Colonic mucosa (tissue), 4 donors: ENCODE results near the gene XK. TPM values are rescaled to one million over a fixed set of nuclear protein-coding genes. Genes with fewer than 3 reads are reported as not detected.
"Not testable (repeated sequence)": the region's sequence is repeated elsewhere in the genome, so short reads cannot be mapped to it uniquely, and the experiment has no call there.

Experiments
- DNase-seq: peaks from one replicate; pipeline ENCODE4 v3.0.0-alpha.2; 2020
- H3K27ac ChIP-seq: fragments of 200-600 bp; one replicate; pipeline ENCODE4 v1.8.0; 2021
- H3K27me3 ChIP-seq: fragments of 200-600 bp; one replicate; pipeline ENCODE4 v1.8.0; 2021
- H3K36me3 ChIP-seq: fragments of 200-600 bp; one replicate; pipeline ENCODE4 v1.8.0; 2021
- H3K4me1 ChIP-seq: fragments of 200-600 bp; one replicate; pipeline ENCODE4 v1.8.0; 2021; ENCODE audit warnings: mild to moderate bottlenecking
- H3K4me3 ChIP-seq: fragments of 200-600 bp; one replicate; pipeline ENCODE4 v1.8.0; 2021
- H3K9ac ChIP-seq, 2 donors: one replicate each; pipeline ENCODE4 v1.7.0; 2013; ENCODE audit warnings: control low read depth in 2 of 2, low read depth in 2 of 2, low read length in 2 of 2
- H3K9me3 ChIP-seq: fragments of 200-600 bp; one replicate; pipeline ENCODE4 v1.8.0; 2021
- CTCF ChIP-seq: fragments of 200-600 bp; IDR thresholded peaks from one replicate; pipeline ENCODE4 v1.8.0; 2022; ENCODE audit warnings: antibody characterized with exemption, mild to moderate bottlenecking
- intact Hi-C: fragments of 100-400 bp; cut with DNase I; formaldehyde crosslinking; loops from one replicate; pipeline ENCODE4 v1.14.1; 2022
- total RNA-seq, 2 donors: library from RNA; stranded (reverse); fragmentation: NEBNext Ultra II Directional in 1 of 2; extraction: Animal tissue kit (Norgen Biotek cat#: 25700) in 1 of 2; gene quantifications; one replicate each; pipeline ENCODE4 v1.2.1, GENCODE V29; 2021
- donor health status: healthy.
- donor health status: DM: no; HTN: no; CAD: no.
- donor health status: DM: no; HTN: no; CAD: no.

XK gene
- total RNA-seq, 2 donors from 2014 or later, result 25.2 to 27.8 TPM

- no peak overlapping the region for H3K27ac ChIP-seq
- no peak for TF ChIP-seq CTCF
- intact Hi-C loops, result no loop called here
- no peak overlapping the region for H3K9ac ChIP-seq
- DNase-seq, result no peak
- no peaks in the 10 kb centered on the region for H3K27me3 ChIP-seq
- H3K4me1 ChIP-seq, result no peaks in the 10 kb centered on the region
- H3K9me3 ChIP-seq, result no peaks in the 10 kb centered on the region
- no peaks in the 10 kb centered on the region for H3K36me3 ChIP-seq
- H3K4me3 ChIP-seq, result no peak overlapping the region
Observed at GRCh38 chrX:37767430-37767829, 81.8 kb downstream of the XK start.

GRCh38 chrX:37768866-37769265 lies 83.3 kb downstream of the XK start:
- DNase-seq, H3K27ac ChIP-seq, H3K4me1 ChIP-seq, H3K9me3 ChIP-seq, H3K36me3 ChIP-seq, H3K9ac ChIP-seq, intact Hi-C loops, H3K4me3 ChIP-seq, H3K27me3 ChIP-seq: not testable (repeated sequence)

GRCh38 chrX:37776283-37776986 lies 90.8 kb downstream of the XK start:
- no peaks in the 10 kb centered on the region for H3K36me3 ChIP-seq
- H3K27me3 ChIP-seq, result no peaks in the 10 kb centered on the region
- intact Hi-C loops, result no loop called here
- H3K4me1 ChIP-seq, result no peaks in the 10 kb centered on the region
- H3K4me3 ChIP-seq, result no peak overlapping the region
- no peak for TF ChIP-seq CTCF
- no peak for DNase-seq
- H3K27ac ChIP-seq, result no peak overlapping the region
- no peak overlapping the region for H3K9ac ChIP-seq
- H3K9me3 ChIP-seq, result no peaks in the 10 kb centered on the region

GRCh38 chrX:37776987-37777325 lies 91.4 kb downstream of the XK start:
- H3K27me3 ChIP-seq, result no peaks in the 10 kb centered on the region
- DNase-seq, result no peak
- H3K27ac ChIP-seq, result no peak overlapping the region
- no peak for TF ChIP-seq CTCF
- H3K36me3 ChIP-seq, result no peaks in the 10 kb centered on the region
- H3K4me3 ChIP-seq, result no peak overlapping the region
- H3K9me3 ChIP-seq, result no peaks in the 10 kb centered on the region
- H3K4me1 ChIP-seq, result no peaks in the 10 kb centered on the region
- H3K9ac ChIP-seq, result no peak overlapping the region
- intact Hi-C loops, result no loop called here

- H3K27me3 ChIP-seq, result no peaks in the 10 kb centered on the region
- H3K27ac ChIP-seq, result peak within 1 kb of the TSS; percentile 32
- H3K9me3 ChIP-seq, result no peaks in the 10 kb centered on the region
- no peak within 1 kb of the TSS for H3K4me3 ChIP-seq
- no peak for TF ChIP-seq CTCF
- no peaks in the 10 kb centered on the region for H3K36me3 ChIP-seq
- intact Hi-C loops, result no loop called here
- no peaks in the 10 kb centered on the region for H3K4me1 ChIP-seq
- H3K9ac ChIP-seq, result no peak within 1 kb of the TSS
- DNase-seq, result no peak
Observed at GRCh38 chrX:37779857-37780256, 94.3 kb downstream of the XK start, which contains the start of gene CYBB. TSS of gene CYBB (plus strand) at chrX:37780059. CDS start at chrX:37780078, 19 bp downstream.

GRCh38 chrX:37781081-37781480 lies 95.5 kb downstream of the XK start:
- Histone ChIP-seq H3K27ac (peak overlapping the region; percentile 32), H3K36me3 (no peaks in the 10 kb centered on the region), H3K4me3 (no peak overlapping the region), H3K9me3 (no peaks in the 10 kb centered on the region), H3K4me1 (no peaks in the 10 kb centered on the region), H3K27me3 (no peaks in the 10 kb centered on the region), H3K9ac (no peak overlapping the region)
- no peak for TF ChIP-seq CTCF
- DNase-seq, result no peak
- intact Hi-C loops, result no loop called here

Other genes starting within 250 kb of the XK start
- 1 to 10 TPM; 1.9 to 3.5 TPM for gene LANCL3, start 114.1 kb upstream of the XK start, total RNA-seq
- gene CYBB, start 94.3 kb downstream of the XK start, total RNA-seq, result 10 to 100 TPM in 1 of 2 donors, 1 to 10 TPM in 1; 7.7 to 18.6 TPM
- 10 to 100 TPM; 17.2 to 22.2 TPM for gene DYNLT3, start 161.8 kb downstream of the XK start, total RNA-seq